K562 (cell line): Measurements from ENCODE around the gene RUSC1. TPM values are rescaled to one million over a fixed set of nuclear protein-coding genes. Genes with fewer than 3 reads are reported as not detected.

Experiments
- ATAC-seq: fragments of 200-7000 bp; cut with Tn5 transposase; 3 replicates; pipeline ENCODE4 v1.9.1; 2020; ENCODE audit warnings: moderate library complexity
- BruUV-seq: library from RNA; stranded (reverse); fragments of 400-500 nt; replicated peaks from 2 replicates; lab custom pipeline; 2021; lab: Mats Ljungman, UMichigan
- CTCF ChIA-PET: fragments of 300-600 bp; formaldehyde crosslinking; extraction: SDS; loops from one replicate; lab custom pipeline; 2021; ENCODE audit warnings: low intra/inter-chr PET ratio; lab: Yijun Ruan, JAX
- POLR2A ChIA-PET: fragments of 300-600, 350-650 bp; sonication (Branson Sonifier 250); formaldehyde crosslinking; extraction: SDS; loops from one replicate; lab custom pipeline; 2021; ENCODE audit warnings: antibody characterized with exemption, inconsistent platforms; lab: Yijun Ruan, JAX
- DNase-seq, 4 experiments: peaks; one replicate each; pipeline versions ENCODE4 v3.0.0 to v3.0.0-alpha.2; 2011 to 2018; ENCODE audit warnings: low spot score in 3 of 4, mixed read lengths in 3 of 4; ENCODE audit errors: extremely low read depth in 1 of 4
- FAIRE-seq: peaks from 2 replicates; lab custom pipeline; 2011; peaks lifted over from hg19 to GRCh38; lab: Jason Lieb, UNC
- H2AFZ ChIP-seq: 2 replicates; pipeline ENCODE4 v1.6.0; 2011; ENCODE audit warnings: low read depth, low read length, control low read depth, inconsistent platforms
- H3K27ac ChIP-seq: fragments of 200-600 bp; 3 replicates; pipeline ENCODE4 v1.8.0; 2011; ENCODE audit warnings: low read depth, mild to moderate bottlenecking, control low read depth, inconsistent platforms, low read length, moderate library complexity, mixed read lengths; ENCODE audit errors: extremely low read depth
- H3K27me3 ChIP-seq, 2 experiments: fragments of 300-600 bp in 1 of 2; 2 replicates in 1 of 2; 3 replicates in 1 of 2; pipeline versions ENCODE4 v1.6.0 to v1.8.0; 2011; ENCODE audit warnings: inconsistent platforms in 2 of 2, low read length in 2 of 2, mild to moderate bottlenecking in 1 of 2, mixed read lengths in 1 of 2, moderate library complexity in 1 of 2; ENCODE audit not compliant: control insufficient read depth in 2 of 2, insufficient read depth in 2 of 2
- H3K36me3 ChIP-seq: fragments of 300-600 bp; 3 replicates; pipeline ENCODE4 v1.8.0; 2011; ENCODE audit warnings: mild to moderate bottlenecking, low read length, inconsistent platforms; ENCODE audit not compliant: control insufficient read depth, insufficient read depth
- H3K4me1 ChIP-seq, 2 experiments: fragments of 200-600 bp in 1 of 2; replicated peaks in 1 of 2; 2 replicates in 1 of 2; 3 replicates in 1 of 2; pipeline versions ENCODE4 v1.5.1 to v1.8.0; 2011; ENCODE audit warnings: inconsistent platforms in 2 of 2, low read length in 2 of 2, mild to moderate bottlenecking in 1 of 2, mixed read lengths in 1 of 2, moderate library complexity in 1 of 2; ENCODE audit not compliant: control insufficient read depth in 2 of 2, insufficient read depth in 2 of 2
- H3K4me2 ChIP-seq: 2 replicates; pipeline ENCODE4 v1.6.1; 2011; ENCODE audit warnings: low read length, control low read depth, inconsistent platforms, mixed read lengths; ENCODE audit not compliant: insufficient read depth
- H3K4me3 ChIP-seq: fragments of 200-600 bp; sonication (generic), shearing (Covaris generic); 2 replicates; pipeline ENCODE4 v1.5.1; 2016; ENCODE audit warnings: control low read depth, inconsistent platforms
- H3K79me2 ChIP-seq: fragments of 200-600 bp; 3 replicates; pipeline ENCODE4 v1.8.0; 2011; ENCODE audit warnings: low read length, inconsistent platforms; ENCODE audit not compliant: control insufficient read depth, insufficient read depth
- H3K9ac ChIP-seq, 2 experiments: 2 replicates each; pipeline versions ENCODE4 v1.6.0 to v1.6.1; 2011; ENCODE audit warnings: low read depth in 2 of 2, low read length in 2 of 2, control low read depth in 1 of 2, inconsistent platforms in 1 of 2, mild to moderate bottlenecking in 1 of 2, mixed read lengths in 1 of 2; ENCODE audit not compliant: insufficient read depth in 1 of 2
- H3K9me1 ChIP-seq: one replicate; pipeline ENCODE4 v1.6.0; 2011; ENCODE audit warnings: inconsistent platforms, mild to moderate bottlenecking, low read length, moderate library complexity; ENCODE audit not compliant: control insufficient read depth, insufficient read depth
- H3K9me3 ChIP-seq: replicated peaks from 2 replicates; pipeline ENCODE4 v1.5.1; 2011; ENCODE audit warnings: low read depth, low read length, inconsistent platforms; ENCODE audit not compliant: control insufficient read depth, insufficient read depth
- H4K20me1 ChIP-seq: replicated peaks from 2 replicates; pipeline ENCODE4 v1.6.1; 2011; ENCODE audit warnings: low read length, inconsistent platforms, mixed read lengths; ENCODE audit not compliant: control insufficient read depth, insufficient read depth
- ADNP ChIP-seq: fragments of 200-800 bp; sonication (Bioruptor generic); IDR thresholded peaks from 2 replicates; pipeline ENCODE4 v1.6.1; 2016; ENCODE audit warnings: missing genetic modification characterization, missing compliant biosample characterization
- ATF7 ChIP-seq: fragments of 450-650 bp; IDR thresholded peaks from 2 replicates; pipeline ENCODE4 v1.7.1; 2014; ENCODE audit warnings: mild to moderate bottlenecking, moderate library complexity
- CEBPG ChIP-seq, 3 experiments: fragments of 200-800 bp in 1 of 3; sonication (Bioruptor generic) in 1 of 3; sonication (generic) in 1 of 3; formaldehyde crosslinking in 1 of 3; IDR thresholded peaks in 2 of 3; conservative IDR thresholded peaks in 1 of 3; 2 replicates each; pipeline versions ENCODE4 v1.6.1 to v1.8.0; 2016 to 2022; ENCODE audit warnings: missing compliant biosample characterization in 2 of 3, missing genetic modification characterization in 2 of 3, mild to moderate bottlenecking in 1 of 3, missing genetic modification reagents in 1 of 3
- HEY1 ChIP-seq: fragments of 250-450 bp; sonication (Bioruptor Pico); IDR thresholded peaks from 2 replicates; pipeline ENCODE4 v1.5.0; 2020; ENCODE audit warnings: mild to moderate bottlenecking, moderate library complexity, borderline replicate concordance
- HOXB6 ChIP-seq: fragments of 250-450 bp; sonication (Bioruptor Pico); IDR thresholded peaks from 2 replicates; pipeline ENCODE4 v1.5.1; 2022; ENCODE audit warnings: mild to moderate bottlenecking, borderline replicate concordance
- MEF2D ChIP-seq: conservative IDR thresholded peaks from 2 replicates; pipeline ENCODE4 v1.6.1; 2016; ENCODE audit warnings: low read depth, missing genetic modification characterization, missing compliant biosample characterization
- PPARD ChIP-seq: fragments of 250-450 bp; sonication (Bioruptor Pico); IDR thresholded peaks from 2 replicates; pipeline ENCODE4 v1.8.0; 2022; ENCODE audit warnings: inconsistent platforms, mild to moderate bottlenecking, moderate library complexity
- SPI1 ChIP-seq: IDR thresholded peaks from 2 replicates; pipeline ENCODE4 v1.6.1; 2011; ENCODE audit warnings: low read depth, low read length, control low read depth, borderline replicate concordance
- ZNF140 ChIP-seq: fragments of 250-450 bp; sonication (Bioruptor Pico); IDR thresholded peaks from 2 replicates; pipeline ENCODE4 v1.8.0; 2021; ENCODE audit warnings: moderate library complexity, mild to moderate bottlenecking, inconsistent platforms
- ZNF584 ChIP-seq: fragments of 200-800 bp; sonication (Bioruptor generic); IDR thresholded peaks from 2 replicates; pipeline ENCODE4 v1.6.1; 2016; ENCODE audit warnings: low read depth, mild to moderate bottlenecking, missing genetic modification characterization, missing compliant biosample characterization
- WGBS: fragments of 100-300 bp; shearing (Covaris generic); methylation state at CpG from one replicate; pipeline ENCODE4 v1.1.6; 2016; ENCODE audit warnings: low coverage, mixed read lengths; ENCODE audit not compliant: insufficient coverage; ENCODE audit errors: missing lambda C conversion rate; 5-methylcytosine and 5-hydroxymethylcytosine counted together
- in situ Hi-C: fragments of 300-500 bp; cut with MboI; formaldehyde crosslinking; loops from 4 replicates; pipeline ENCODE4 v1.15.0; 2018; ENCODE audit warnings: inconsistent platforms, mixed read lengths
- intact Hi-C: fragments of 100-400 bp; cut with micrococcal nuclease; formaldehyde crosslinking; loops from 2 replicates; pipeline ENCODE4 v1.14.2; 2022
- polyA plus RNA-seq, 8 experiments: library from polyadenylated mRNA; depleted of rRNA in 4 of 8; stranded (reverse) in 5 of 8; unstranded in 3 of 8; fragments of >200 nt; fragmentation: Nextera tagmentation in 2 of 8; fragmentation: Illumina TruSeq in 1 of 8; extraction: Ambion mirVana in 2 of 8; extraction: Trizol in 1 of 8; gene quantifications; 2 replicates each; pipeline versions ENCODE4 v1.2.1 to v1.2.3, GENCODE V29; 2011 to 2014; ENCODE audit warnings: inconsistent platforms in 1 of 8, missing spikeins in 1 of 8
- total RNA-seq, 7 experiments: library from RNA; depleted of rRNA in 6 of 7; stranded (reverse); fragments of >200 nt in 6 of 7; fragmentation: Illumina TruSeq in 2 of 7; extraction: Trizol in 2 of 7; gene quantifications; 2 replicates each; pipeline versions ENCODE4 v1.2.1 to v1.2.3, GENCODE V29; 2011 to 2021; ENCODE audit warnings: low replicate concordance in 1 of 7
- TF ChIP-seq, protein P1 (sequence below), 2 experiments: fragments of 450-650 bp in 1 of 2; sonication (generic) in 1 of 2; formaldehyde crosslinking in 1 of 2; IDR thresholded peaks in 1 of 2; conservative IDR thresholded peaks in 1 of 2; 2 replicates each; pipeline versions ENCODE4 v1.6.1 to v1.8.1; 2016 to 2023; ENCODE audit warnings: mild to moderate bottlenecking in 2 of 2, moderate library complexity in 2 of 2, inconsistent platforms in 1 of 2, missing genetic modification reagents in 1 of 2
- TF ChIP-seq, protein P2 (sequence below): fragments of 450-650 bp; formaldehyde crosslinking; IDR thresholded peaks from 2 replicates; pipeline ENCODE4 v1.4.0; 2020; ENCODE audit warnings: mild to moderate bottlenecking, mixed read lengths

Gene RUSC1
- total and polyA plus RNA-seq, 9 of the 15 experiments (the other 6 are each of a cell fraction or from before 2014, with no cell fraction given) = 5.7 to 68.3 (median 33.6) TPM

DNA sequence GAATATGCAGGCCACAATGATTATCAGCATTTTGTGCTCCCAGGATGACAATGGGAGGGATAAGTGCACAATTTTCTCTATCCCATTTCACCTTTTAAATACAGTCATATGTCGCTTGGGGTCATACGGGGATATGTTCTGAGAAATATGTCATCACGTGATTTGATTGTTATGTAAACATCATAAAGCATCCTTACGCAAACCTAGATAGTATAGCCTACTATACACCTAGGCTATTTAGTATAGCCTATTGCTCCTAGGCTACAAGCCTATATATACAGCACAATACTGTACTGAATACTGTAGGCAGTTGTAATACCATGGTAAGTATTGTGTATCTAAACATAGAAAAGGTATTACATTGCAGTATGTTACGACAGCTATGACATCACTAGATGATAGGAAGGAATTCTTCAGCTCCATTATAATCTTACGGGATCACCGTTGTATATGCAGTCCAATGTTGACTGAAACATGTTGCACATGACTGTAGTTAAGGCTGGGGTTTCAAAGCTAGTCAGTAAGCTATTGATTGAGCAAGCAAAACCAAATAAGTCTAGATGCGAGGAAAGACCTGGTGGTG lies 18.9 kb downstream of the RUSC1 start:
- H3K36me3 ChIP-seq = peaks cover 83% of the 10 kb centered on the region
- FAIRE-seq = peak; percentile 64
- no peak for DNase-seq
- no peak for TF ChIP-seq CEBPG (CRISPR knock-in tag; IDR thresholded peaks at IDR 0.05)
- TF ChIP-seq CEBPG (tag; conservative IDR thresholded peaks at IDR 0.05 in 1 of 2, IDR thresholded peaks at IDR 0.05 in 1 of 2) = peak in 1 of 2 experiments; percentile 65; a peak in 2 of 4 replicates
- TF ChIP-seq ADNP (tag) = no peak
- TF ChIP-seq ZNF584 (CRISPR knock-in tag) = no peak
- TF ChIP-seq ZNF140 (CRISPR knock-in tag) = no peak
- TF ChIP-seq, protein P1, sequence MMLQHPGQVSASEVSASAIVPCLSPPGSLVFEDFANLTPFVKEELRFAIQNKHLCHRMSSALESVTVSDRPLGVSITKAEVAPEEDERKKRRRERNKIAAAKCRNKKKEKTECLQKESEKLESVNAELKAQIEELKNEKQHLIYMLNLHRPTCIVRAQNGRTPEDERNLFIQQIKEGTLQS (IDR thresholded peaks at IDR 0.05) = peak; percentile 40; the same call in 1 of the 2 replicates
- TF ChIP-seq, protein P1 (CRISPR knock-in tag; conservative IDR thresholded peaks at IDR 0.05) = no peak
- TF ChIP-seq SPI1 = no peak
- TF ChIP-seq MEF2D = no peak
- TF ChIP-seq PPARD (CRISPR knock-in tag) = no peak
- TF ChIP-seq HEY1 (CRISPR knock-in tag) = no peak
- peak; percentile 22; the same call in 1 of the 2 replicates for TF ChIP-seq ATF7
- no peak for TF ChIP-seq HOXB6 (CRISPR knock-in tag)
- TF ChIP-seq, protein P2, sequence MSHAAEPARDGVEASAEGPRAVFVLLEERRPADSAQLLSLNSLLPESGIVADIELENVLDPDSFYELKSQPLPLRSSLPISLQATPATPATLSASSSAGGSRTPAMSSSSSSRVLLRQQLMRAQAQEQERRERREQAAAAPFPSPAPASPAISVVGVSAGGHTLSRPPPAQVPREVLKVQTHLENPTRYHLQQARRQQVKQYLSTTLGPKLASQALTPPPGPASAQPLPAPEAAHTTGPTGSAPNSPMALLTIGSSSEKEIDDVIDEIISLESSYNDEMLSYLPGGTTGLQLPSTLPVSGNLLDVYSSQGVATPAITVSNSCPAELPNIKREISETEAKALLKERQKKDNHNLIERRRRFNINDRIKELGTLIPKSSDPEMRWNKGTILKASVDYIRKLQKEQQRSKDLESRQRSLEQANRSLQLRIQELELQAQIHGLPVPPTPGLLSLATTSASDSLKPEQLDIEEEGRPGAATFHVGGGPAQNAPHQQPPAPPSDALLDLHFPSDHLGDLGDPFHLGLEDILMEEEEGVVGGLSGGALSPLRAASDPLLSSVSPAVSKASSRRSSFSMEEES (CRISPR knock-in tag) = peak; percentile 51
- POLR2A ChIA-PET = interaction anchor here (1.0 kb wide), 1 partner anchor 11 kb away, joined by 3 read pairs; no protein-coding TSS in a partner anchor
- no peaks in the 10 kb centered on the region for H3K4me1 ChIP-seq
- H3K4me3 ChIP-seq = no peak overlapping the region
- no TSS peak for BruUV-seq
- H3K9me1 ChIP-seq = no peaks in the 10 kb centered on the region
- ATAC-seq = no peak
- no peak overlapping the region for H3K9ac ChIP-seq
- no peaks in the 10 kb centered on the region for H3K79me2 ChIP-seq
- no peaks in the 10 kb centered on the region for H4K20me1 ChIP-seq
- in situ Hi-C loops (no loop called here), intact Hi-C loops (no loop called here)
- no peaks in the 10 kb centered on the region for H3K27me3 ChIP-seq
- 80% methylated on average over 8 of the region's 8 CpGs for WGBS
- H3K4me2 ChIP-seq = no peak overlapping the region
- H2AFZ ChIP-seq = no peak overlapping the region
- H3K9me3 ChIP-seq = no peaks in the 10 kb centered on the region
- H3K27ac ChIP-seq = no peak overlapping the region
- CTCF ChIA-PET = no interaction called here
